ENCODE measurements around the gene CLEC16A. TPM values are rescaled to one million over a fixed set of nuclear protein-coding genes. Genes with fewer than 3 reads are reported as not detected.
A peak's percentile ranks its signal among the peaks of the same experiment; 100 is the strongest.

Gene CLEC16A
- total RNA-seq, 1 donor from 2014 or later, result 58.1 TPM

GRCh38 chr16:11126399-11127054 is 182.2 kb downstream of the CLEC16A start:
- Mint-ChIP-seq H3K27me3 (ENCODE audit: unreplicated experiment) (no peaks in the 10 kb centered on the region), H3K36me3 (ENCODE audit: low read depth, unreplicated experiment) (peaks cover 33% of the 10 kb centered on the region), H3K27ac (ENCODE audit: unreplicated experiment) (no peak overlapping the region), H3K9me3 (ENCODE audit: unreplicated experiment) (no peaks in the 10 kb centered on the region), H3K4me3 (ENCODE audit: unreplicated experiment) (no peak overlapping the region), H3K4me1 (ENCODE audit: unreplicated experiment) (peaks cover 27% of the 10 kb centered on the region)
- TF ChIP-seq CTCF (IDR thresholded peaks at IDR 0.05; ENCODE audit: unreplicated experiment), result no peak
- DNase-seq (ENCODE audit: low spot score), result no peak

GRCh38 chr16:11127610-11128195 is 183.3 kb downstream of the CLEC16A start:
- H3K36me3 Mint-ChIP-seq (ENCODE audit: low read depth, unreplicated experiment), result peaks cover 33% of the 10 kb centered on the region
- TF ChIP-seq CTCF (IDR thresholded peaks at IDR 0.05; ENCODE audit: unreplicated experiment), result no peak
- H3K27ac Mint-ChIP-seq (ENCODE audit: unreplicated experiment), result no peak overlapping the region
- H3K27me3 Mint-ChIP-seq (ENCODE audit: unreplicated experiment), result peaks cover 4% of the 10 kb centered on the region
- no peaks in the 10 kb centered on the region for H3K9me3 Mint-ChIP-seq (ENCODE audit: unreplicated experiment)
- H3K4me1 Mint-ChIP-seq (ENCODE audit: unreplicated experiment), result peaks cover 29% of the 10 kb centered on the region
- no peak for DNase-seq (ENCODE audit: low spot score)
- H3K4me3 Mint-ChIP-seq (ENCODE audit: unreplicated experiment), result no peak overlapping the region

- Mint-ChIP-seq H3K4me3 (ENCODE audit: unreplicated experiment) (peak overlapping the region; percentile 38), H3K27ac (ENCODE audit: unreplicated experiment) (peak overlapping the region; percentile 91), H3K4me1 (ENCODE audit: unreplicated experiment) (peaks cover 34% of the 10 kb centered on the region), H3K27me3 (ENCODE audit: unreplicated experiment) (peaks cover 4% of the 10 kb centered on the region), H3K9me3 (ENCODE audit: unreplicated experiment) (no peaks in the 10 kb centered on the region), H3K36me3 (ENCODE audit: low read depth, unreplicated experiment) (peaks cover 33% of the 10 kb centered on the region)
- DNase-seq (ENCODE audit: low spot score), result no peak
- TF ChIP-seq CTCF (IDR thresholded peaks at IDR 0.05; ENCODE audit: unreplicated experiment), result no peak
Observed at GRCh38 chr16:11128211-11129141, 184.1 kb downstream of the CLEC16A start.

- Mint-ChIP-seq H3K4me1 (ENCODE audit: unreplicated experiment) (peaks cover 31% of the 10 kb centered on the region), H3K9me3 (ENCODE audit: unreplicated experiment) (no peaks in the 10 kb centered on the region), H3K36me3 (ENCODE audit: low read depth, unreplicated experiment) (peaks cover 24% of the 10 kb centered on the region), H3K27ac (ENCODE audit: unreplicated experiment) (no peak overlapping the region), H3K27me3 (ENCODE audit: unreplicated experiment) (peaks cover 4% of the 10 kb centered on the region), H3K4me3 (ENCODE audit: unreplicated experiment) (no peak overlapping the region)
- no peak for DNase-seq (ENCODE audit: low spot score)
- TF ChIP-seq CTCF (IDR thresholded peaks at IDR 0.05; ENCODE audit: unreplicated experiment), result no peak
Observed at GRCh38 chr16:11129378-11129781, 185.0 kb downstream of the CLEC16A start.
